Activated CD4-positive, alpha-beta T cell treated with anti-CD3 and anti-CD28 coated beads, Interleukin-2, amount 10 ng/mL, durations not matched to agents 24 days and 14 days (primary cell): ENCODE data around the gene PRSS8. TPM values are rescaled to one million over a fixed set of nuclear protein-coding genes. Genes with fewer than 3 reads are reported as not detected.
A peak's percentile ranks its signal among the peaks of the same experiment; 100 is the strongest.

Source experiments
- DNase-seq: peaks from one replicate; pipeline ENCODE4 v3.0.0; 2022
- H3K27ac Mint-ChIP-seq: one replicate; pipeline ENCODE4 v1.8.0; 2022; ENCODE audit warnings: mild to moderate bottlenecking, mixed read lengths
- H3K27me3 Mint-ChIP-seq: one replicate; pipeline ENCODE4 v1.8.0; 2022; ENCODE audit warnings: mixed read lengths
- H3K36me3 Mint-ChIP-seq: one replicate; pipeline ENCODE4 v1.8.0; 2022; ENCODE audit warnings: low read depth, mild to moderate bottlenecking, mixed read lengths
- H3K4me1 Mint-ChIP-seq: one replicate; pipeline ENCODE4 v1.8.0; 2021; ENCODE audit warnings: mixed read lengths
- H3K4me3 Mint-ChIP-seq: one replicate; pipeline ENCODE4 v1.8.0; 2022; ENCODE audit warnings: mild to moderate bottlenecking, moderate library complexity, mixed read lengths
- H3K9me3 Mint-ChIP-seq: one replicate; pipeline ENCODE4 v1.8.0; 2021; ENCODE audit warnings: mixed read lengths
- intact Hi-C: fragments of 100-400 bp; cut with micrococcal nuclease; formaldehyde crosslinking; loops from one replicate; pipeline ENCODE4 v1.15.1; 2023
- total RNA-seq: library from RNA; stranded (reverse); gene quantifications from 2 replicates; pipeline ENCODE4 v1.2.3, GENCODE V29; 2022

The PRSS8 gene
- total RNA-seq, 1 donor from 2014 or later: not detected

GRCh38 chr16:31094088-31094423 lies 41.5 kb downstream of the PRSS8 start:
- Mint-ChIP-seq H3K27me3 (no peaks in the 10 kb centered on the region), H3K4me1 (peaks cover 23% of the 10 kb centered on the region), H3K4me3 (peak overlapping the region; percentile 95), H3K36me3 (peaks cover 17% of the 10 kb centered on the region), H3K27ac (peak overlapping the region; percentile 94), H3K9me3 (no peaks in the 10 kb centered on the region)
- intact Hi-C loops: loop anchor here (1.0 to 2.0 kb wide), 5 partner anchors 15 to 171 kb away; partner anchors contain the start of genes BCKDK, FBXL19, FUS and STX4
- DNase-seq: peak; percentile 65

DNA sequence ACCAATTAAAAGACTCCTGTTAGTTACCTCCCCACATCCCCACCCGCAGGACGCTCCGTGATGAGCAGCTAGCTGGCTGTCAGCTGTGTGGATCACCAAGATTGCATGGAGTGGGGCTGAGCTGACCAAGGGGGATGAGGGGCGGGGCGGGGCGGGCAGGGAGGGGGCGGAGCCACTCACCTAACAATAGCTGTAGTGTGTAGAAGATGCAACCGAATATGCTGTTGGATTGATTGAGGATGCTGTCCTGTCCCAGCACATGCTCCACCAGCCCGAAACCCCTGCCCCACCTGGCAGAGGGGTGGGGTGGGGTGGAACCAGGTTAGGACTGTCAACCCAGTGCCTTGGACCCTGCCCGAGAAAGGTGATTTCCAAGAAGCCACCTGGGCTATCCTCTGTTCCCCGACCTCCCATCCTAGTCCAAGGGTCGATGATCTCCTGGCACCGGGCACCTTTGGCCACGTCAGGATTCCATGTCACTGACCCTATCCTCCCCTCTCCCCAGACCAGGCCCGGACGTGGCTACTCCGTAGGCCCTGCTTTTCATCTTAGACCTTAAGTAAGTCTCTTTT lies 42.3 kb downstream of the PRSS8 start:
- H3K27me3 Mint-ChIP-seq: no peaks in the 10 kb centered on the region
- peak overlapping the region; percentile 95 for H3K4me3 Mint-ChIP-seq
- intact Hi-C loops: no loop called here
- H3K36me3 Mint-ChIP-seq: peaks cover 17% of the 10 kb centered on the region
- H3K4me1 Mint-ChIP-seq: peaks cover 23% of the 10 kb centered on the region
- no peak overlapping the region for H3K27ac Mint-ChIP-seq
- DNase-seq: no peak
- H3K9me3 Mint-ChIP-seq: no peaks in the 10 kb centered on the region

GRCh38 chr16:31092330-31092729 lies 43.2 kb downstream of the PRSS8 start:
- H3K4me3 Mint-ChIP-seq: peak overlapping the region; percentile 47

DNA sequence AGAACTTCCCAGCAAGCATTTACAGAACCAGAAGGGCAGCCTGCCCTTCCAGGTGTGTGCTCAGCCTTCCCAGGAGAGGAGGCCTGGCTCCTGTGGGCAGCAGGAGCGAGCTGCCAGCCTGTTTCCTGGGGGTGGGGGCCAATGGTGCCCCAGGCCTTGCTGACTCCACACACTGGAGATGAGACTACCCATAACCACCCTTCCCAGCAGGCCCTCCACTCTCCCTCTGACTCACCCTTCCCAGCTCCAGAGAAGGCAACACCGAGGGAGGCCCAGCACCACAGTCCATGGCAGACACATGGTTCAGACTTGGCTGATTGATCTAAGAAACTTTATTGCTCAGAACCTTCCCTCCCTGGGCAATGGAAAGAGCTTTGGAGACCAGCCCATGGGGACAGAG lies 45.0 kb downstream of the PRSS8 start:
- Mint-ChIP-seq H3K27me3 (no peaks in the 10 kb centered on the region), H3K27ac (peak overlapping the region; percentile 51), H3K4me3 (no peak overlapping the region), H3K4me1 (peaks cover 20% of the 10 kb centered on the region), H3K36me3 (peaks cover 25% of the 10 kb centered on the region), H3K9me3 (no peaks in the 10 kb centered on the region)
- intact Hi-C loops: no loop called here
- DNase-seq: no peak

More at GRCh38 chr16:31092330-31092729, 43.2 kb downstream of the PRSS8 start:
- H3K4me1 Mint-ChIP-seq: peaks cover 23% of the 10 kb centered on the region
- no peak for DNase-seq
- H3K27ac Mint-ChIP-seq: no peak overlapping the region
- H3K36me3 Mint-ChIP-seq: peaks cover 19% of the 10 kb centered on the region
- H3K27me3 Mint-ChIP-seq: no peaks in the 10 kb centered on the region
- H3K9me3 Mint-ChIP-seq: no peaks in the 10 kb centered on the region
- intact Hi-C loops: no loop called here

DNA sequence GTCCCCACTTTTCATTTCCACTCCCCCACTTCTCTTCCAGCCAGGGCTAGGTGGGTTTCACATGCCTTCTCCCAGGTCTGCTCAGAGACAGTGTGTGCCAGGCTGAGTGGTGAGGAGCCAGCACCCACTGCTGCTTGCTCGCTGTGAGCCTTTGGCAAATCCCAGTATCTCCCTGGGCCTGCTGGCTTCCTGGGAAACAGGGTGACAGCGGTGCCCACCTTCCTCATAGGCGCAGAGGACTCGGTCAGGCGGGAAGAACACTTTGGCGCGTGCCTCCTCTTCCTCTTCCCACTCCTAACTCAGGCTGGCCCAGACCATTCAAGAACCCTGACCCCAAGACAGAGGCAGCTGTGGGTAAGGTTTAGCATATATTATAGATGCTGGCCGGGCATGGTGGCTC lies 46.3 kb downstream of the PRSS8 start:
- Mint-ChIP-seq H3K4me1 (peaks cover 15% of the 10 kb centered on the region), H3K27me3 (no peaks in the 10 kb centered on the region), H3K9me3 (no peaks in the 10 kb centered on the region), H3K27ac (no peak overlapping the region), H3K36me3 (peaks cover 22% of the 10 kb centered on the region), H3K4me3 (no peak overlapping the region)
- DNase-seq: no peak
- intact Hi-C loops: no loop called here

DNA sequence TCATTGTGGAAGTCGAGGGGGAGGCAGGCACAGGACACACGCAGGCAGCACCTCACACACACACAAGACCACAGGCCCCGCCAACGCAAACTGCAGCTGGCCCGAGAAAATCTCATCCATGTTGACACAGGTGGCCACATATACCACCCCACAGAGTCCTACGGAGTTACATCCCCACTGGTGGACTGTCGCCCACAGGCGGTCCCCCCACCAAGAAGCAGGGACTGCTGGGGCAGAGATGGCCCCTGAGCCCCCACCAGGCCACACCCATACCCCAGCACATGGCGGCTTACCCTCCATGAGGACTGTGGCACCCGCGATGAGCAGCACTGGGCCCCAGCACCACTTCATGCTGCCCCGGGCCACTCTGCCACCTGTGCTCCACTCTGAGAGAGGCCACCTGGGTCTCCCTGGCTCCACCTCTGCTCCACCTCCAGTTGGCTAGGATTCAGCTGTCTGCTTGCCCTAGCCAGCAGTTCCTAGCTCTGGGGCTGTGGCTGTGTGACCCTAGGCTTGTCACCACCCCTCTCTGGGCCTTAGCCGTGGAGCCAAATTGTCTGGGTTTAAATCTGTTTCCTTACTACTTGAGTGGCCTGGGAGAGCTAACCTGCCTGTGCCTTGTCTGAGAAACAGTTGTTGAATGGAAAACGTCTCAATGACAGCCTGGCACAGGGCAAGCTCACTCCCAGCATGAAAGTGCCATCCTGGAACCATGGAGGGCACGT lies 46.9 kb downstream of the PRSS8 start, which contains the start of gene PRSS53:
Gene PRSS53 (minus strand): TSS at position 485 of the 725 bp plus-strand sequence. CDS start 134 bp downstream, at position 351.
- no peak for DNase-seq
- Mint-ChIP-seq H3K4me3 (no peak within 1 kb of the TSS), H3K4me1 (peaks cover 10% of the 10 kb centered on the region), H3K9me3 (no peaks in the 10 kb centered on the region), H3K27ac (peak within 1 kb of the TSS; percentile 60), H3K36me3 (peaks cover 19% of the 10 kb centered on the region), H3K27me3 (no peaks in the 10 kb centered on the region)
- intact Hi-C loops: no loop called here

- H3K4me3 Mint-ChIP-seq: no peak overlapping the region
- H3K9me3 Mint-ChIP-seq: no peaks in the 10 kb centered on the region
- H3K27ac Mint-ChIP-seq: peak overlapping the region; percentile 60
- peaks cover 19% of the 10 kb centered on the region for H3K36me3 Mint-ChIP-seq
- no peak for DNase-seq
- H3K27me3 Mint-ChIP-seq: no peaks in the 10 kb centered on the region
- H3K4me1 Mint-ChIP-seq: peaks cover 8% of the 10 kb centered on the region
- intact Hi-C loops: no loop called here
Measured at GRCh38 chr16:31087971-31088370, 47.6 kb downstream of the PRSS8 start.

GRCh38 chr16:31087481-31087880 lies 48.0 kb downstream of the PRSS8 start:
- Mint-ChIP-seq H3K9me3 (no peaks in the 10 kb centered on the region), H3K27me3 (no peaks in the 10 kb centered on the region), H3K27ac (no peak overlapping the region), H3K36me3 (peaks cover 19% of the 10 kb centered on the region), H3K4me1 (peaks cover 6% of the 10 kb centered on the region), H3K4me3 (no peak overlapping the region)
- intact Hi-C loops: no loop called here
- no peak for DNase-seq

GRCh38 chr16:31086629-31086906 lies 49.0 kb downstream of the PRSS8 start:
- Mint-ChIP-seq H3K27ac (no peak overlapping the region), H3K27me3 (no peaks in the 10 kb centered on the region), H3K4me3 (no peak overlapping the region), H3K4me1 (peaks cover 7% of the 10 kb centered on the region), H3K9me3 (no peaks in the 10 kb centered on the region), H3K36me3 (peaks cover 22% of the 10 kb centered on the region)
- intact Hi-C loops: no loop called here
- no peak for DNase-seq

GRCh38 chr16:31085873-31086628 lies 49.5 kb downstream of the PRSS8 start:
- Mint-ChIP-seq H3K27me3 (no peaks in the 10 kb centered on the region), H3K27ac (no peak overlapping the region), H3K4me3 (no peak overlapping the region), H3K9me3 (no peaks in the 10 kb centered on the region), H3K4me1 (peaks cover 7% of the 10 kb centered on the region), H3K36me3 (peaks cover 21% of the 10 kb centered on the region)
- intact Hi-C loops: no loop called here
- DNase-seq: no peak

- Mint-ChIP-seq H3K4me3 (no peak overlapping the region), H3K27ac (no peak overlapping the region), H3K27me3 (no peaks in the 10 kb centered on the region), H3K9me3 (no peaks in the 10 kb centered on the region), H3K4me1 (peaks cover 5% of the 10 kb centered on the region), H3K36me3 (peaks cover 21% of the 10 kb centered on the region)
- intact Hi-C loops: no loop called here
- no peak for DNase-seq
Measured at GRCh38 chr16:31085411-31085810, 50.1 kb downstream of the PRSS8 start.

GRCh38 chr16:31084584-31085302 lies 50.8 kb downstream of the PRSS8 start:
- no peaks in the 10 kb centered on the region for H3K27me3 Mint-ChIP-seq
- DNase-seq: no peak
- no peak overlapping the region for H3K27ac Mint-ChIP-seq
- H3K4me3 Mint-ChIP-seq: no peak overlapping the region
- peaks cover 5% of the 10 kb centered on the region for H3K4me1 Mint-ChIP-seq
- intact Hi-C loops: no loop called here
- no peaks in the 10 kb centered on the region for H3K9me3 Mint-ChIP-seq
- H3K36me3 Mint-ChIP-seq: peaks cover 22% of the 10 kb centered on the region

- no peaks in the 10 kb centered on the region for H3K27me3 Mint-ChIP-seq
- DNase-seq: no peak
- no peaks in the 10 kb centered on the region for H3K9me3 Mint-ChIP-seq
- intact Hi-C loops: no loop called here
- H3K36me3 Mint-ChIP-seq: peaks cover 25% of the 10 kb centered on the region
- peaks cover 5% of the 10 kb centered on the region for H3K4me1 Mint-ChIP-seq
- H3K4me3 Mint-ChIP-seq: no peak overlapping the region
- H3K27ac Mint-ChIP-seq: no peak overlapping the region
Measured at GRCh38 chr16:31083981-31084380, 51.5 kb downstream of the PRSS8 start.

DNA sequence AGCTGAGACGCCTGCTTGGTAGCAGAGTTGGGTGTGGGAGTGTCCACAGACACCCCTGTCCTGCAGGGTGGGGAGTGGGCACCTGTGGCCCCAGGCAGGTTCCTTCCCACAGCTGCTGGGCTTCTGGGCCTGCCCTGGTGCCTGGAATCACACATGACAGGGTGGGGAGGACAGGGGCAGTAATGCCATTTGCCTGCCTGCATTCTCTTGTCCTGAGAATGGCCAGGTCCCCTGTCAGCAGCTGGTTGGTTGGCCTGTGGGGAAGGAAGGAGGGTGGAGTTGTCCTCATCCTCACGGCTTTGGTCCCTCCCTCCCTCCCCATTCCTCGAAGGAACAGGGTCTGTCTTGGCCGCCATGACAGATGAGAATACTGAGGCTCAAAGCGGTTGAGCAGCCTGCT lies 52.0 kb downstream of the PRSS8 start:
- Mint-ChIP-seq H3K27ac (no peak overlapping the region), H3K4me3 (no peak overlapping the region), H3K27me3 (no peaks in the 10 kb centered on the region), H3K9me3 (no peaks in the 10 kb centered on the region), H3K4me1 (peaks cover 5% of the 10 kb centered on the region), H3K36me3 (peaks cover 29% of the 10 kb centered on the region)
- intact Hi-C loops: no loop called here
- no peak for DNase-seq
